Right atrium auricular region (tissue), 2 donors: ENCODE measurements around the gene ZNF576. TPM values are rescaled to one million over a fixed set of nuclear protein-coding genes. Genes with fewer than 3 reads are reported as not detected.

Experiments used
- DNase-seq: peaks from one replicate; pipeline ENCODE4 v3.0.0-alpha.2; 2019; ENCODE audit warnings: low spot score
- H3K27ac ChIP-seq, 2 donors: fragments of 200-600 bp; sonication (generic); 1 replicate in 1 of 2; 2 replicates in 1 of 2; pipeline ENCODE4 v1.5.1; 2016 to 2019
- H3K27me3 ChIP-seq, 2 donors: fragments of 200-600 bp; sonication (generic); one replicate each; pipeline versions ENCODE4 v1.5.1 to v1.6.0; 2017 to 2019
- H3K36me3 ChIP-seq: fragments of 200-600 bp; sonication (generic); one replicate; pipeline ENCODE4 v1.5.1; 2016
- H3K4me1 ChIP-seq, 2 donors: fragments of 200-600 bp; sonication (generic); one replicate each; pipeline versions ENCODE4 v1.5.1 to v1.6.0; 2017 to 2019
- H3K4me3 ChIP-seq, 2 donors: fragments of 200-600 bp; sonication (generic); 1 replicate in 1 of 2; 2 replicates in 1 of 2; pipeline ENCODE4 v1.5.1; 2017 to 2019; ENCODE audit warnings: mild to moderate bottlenecking in 1 of 2, moderate library complexity in 1 of 2
- H3K9me3 ChIP-seq, 2 donors: fragments of 200-600 bp; sonication (generic); one replicate each; pipeline ENCODE4 v1.5.1; 2019
- total RNA-seq, 2 donors: library from RNA; depleted of rRNA; stranded (reverse); fragments of >200 nt; gene quantifications; one replicate each; pipeline ENCODE4 v1.1.0, GENCODE V29; 2016
- TF ChIP-seq, protein P1 (sequence below), 2 donors: fragments of 200-600 bp; sonication (generic); IDR thresholded peaks; one replicate each; pipeline ENCODE4 v1.5.1; 2019; ENCODE audit warnings: antibody characterized with exemption in 2 of 2

The ZNF576 gene
- total RNA-seq, 2 donors from 2014 or later = 8.9 to 16.4 TPM

GRCh38 chr19:43618921-43619261, 22.5 kb downstream of the ZNF576 start:
- Histone ChIP-seq H3K4me1 (peaks cover 0 to 17% of the 10 kb centered on the region in 2 donors), H3K36me3 (peaks cover 2% of the 10 kb centered on the region), H3K9me3 (no peaks in the 10 kb centered on the region), H3K27ac (peak overlapping the region; percentile 94 to 97), H3K4me3 (peak overlapping the region; percentile 86 to 92), H3K27me3 (no peaks in the 10 kb centered on the region)
- DNase-seq = no peak
- TF ChIP-seq, protein P1, sequence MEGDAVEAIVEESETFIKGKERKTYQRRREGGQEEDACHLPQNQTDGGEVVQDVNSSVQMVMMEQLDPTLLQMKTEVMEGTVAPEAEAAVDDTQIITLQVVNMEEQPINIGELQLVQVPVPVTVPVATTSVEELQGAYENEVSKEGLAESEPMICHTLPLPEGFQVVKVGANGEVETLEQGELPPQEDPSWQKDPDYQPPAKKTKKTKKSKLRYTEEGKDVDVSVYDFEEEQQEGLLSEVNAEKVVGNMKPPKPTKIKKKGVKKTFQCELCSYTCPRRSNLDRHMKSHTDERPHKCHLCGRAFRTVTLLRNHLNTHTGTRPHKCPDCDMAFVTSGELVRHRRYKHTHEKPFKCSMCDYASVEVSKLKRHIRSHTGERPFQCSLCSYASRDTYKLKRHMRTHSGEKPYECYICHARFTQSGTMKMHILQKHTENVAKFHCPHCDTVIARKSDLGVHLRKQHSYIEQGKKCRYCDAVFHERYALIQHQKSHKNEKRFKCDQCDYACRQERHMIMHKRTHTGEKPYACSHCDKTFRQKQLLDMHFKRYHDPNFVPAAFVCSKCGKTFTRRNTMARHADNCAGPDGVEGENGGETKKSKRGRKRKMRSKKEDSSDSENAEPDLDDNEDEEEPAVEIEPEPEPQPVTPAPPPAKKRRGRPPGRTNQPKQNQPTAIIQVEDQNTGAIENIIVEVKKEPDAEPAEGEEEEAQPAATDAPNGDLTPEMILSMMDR (IDR thresholded peaks at IDR 0.05) = no peak

DNA sequence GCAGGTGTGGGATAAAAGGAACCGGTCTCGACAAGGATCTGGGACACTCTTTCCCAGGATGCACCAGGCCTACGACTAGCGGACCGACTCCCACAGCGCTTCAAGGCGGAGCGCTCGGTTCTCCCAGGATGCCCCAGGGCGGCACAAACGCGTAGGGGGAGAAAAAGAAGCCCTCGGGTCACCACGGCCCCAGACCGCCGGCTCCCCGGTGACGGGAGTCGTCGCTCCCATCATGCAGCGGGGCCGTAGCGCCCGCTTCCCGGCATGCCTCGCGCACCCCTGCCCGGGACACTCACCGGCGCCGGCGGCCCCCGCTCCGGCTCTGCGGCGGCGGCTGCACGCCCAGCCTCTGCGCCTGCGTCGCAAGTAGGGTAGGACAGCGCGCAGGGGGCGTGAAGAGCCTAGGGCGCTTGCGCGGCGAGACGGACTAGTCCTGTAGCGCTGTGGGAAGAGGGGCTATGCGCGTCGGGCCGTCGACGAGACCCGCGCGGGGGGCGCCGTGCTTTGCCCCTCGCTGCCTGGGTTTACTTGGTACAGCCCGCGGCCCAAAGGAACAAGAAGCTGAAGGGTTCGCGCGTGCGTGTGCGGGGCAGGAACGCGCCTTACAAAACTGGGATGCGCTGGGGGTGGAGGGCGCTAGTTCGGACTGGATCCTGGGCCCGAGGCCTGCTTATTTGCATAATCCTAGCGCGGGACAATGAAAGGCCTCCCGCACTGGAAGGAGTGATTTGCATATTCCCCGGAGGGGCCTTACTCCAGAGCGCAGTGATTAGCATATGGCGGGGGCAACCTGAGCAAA, 23.1 kb downstream of the ZNF576 start, which contains the start of gene ZNF428:
Gene ZNF428 (minus strand): TSS at position 368 of the 799 bp plus-strand sequence. CDS start 5,325 bp downstream, outside the sequence.
- H3K36me3 ChIP-seq = no peaks in the 10 kb centered on the region
- TF ChIP-seq, protein P1 (IDR thresholded peaks at IDR 0.05) = no peak
- peak within 1 kb of the TSS; percentile 86 to 92 for H3K4me3 ChIP-seq
- peaks cover 0 to 17% of the 10 kb centered on the region in 2 donors for H3K4me1 ChIP-seq
- H3K27me3 ChIP-seq = no peaks in the 10 kb centered on the region
- H3K9me3 ChIP-seq = no peaks in the 10 kb centered on the region
- H3K27ac ChIP-seq = peak within 1 kb of the TSS; percentile 94 to 97
- peak; percentile 88 for DNase-seq

- H3K4me1 ChIP-seq = peaks cover 0 to 17% of the 10 kb centered on the region in 2 donors
- no peaks in the 10 kb centered on the region for H3K9me3 ChIP-seq
- H3K36me3 ChIP-seq = no peaks in the 10 kb centered on the region
- H3K4me3 ChIP-seq = peak overlapping the region; percentile 86 to 92
- peak overlapping the region; percentile 94 to 97 for H3K27ac ChIP-seq
- no peaks in the 10 kb centered on the region for H3K27me3 ChIP-seq
- DNase-seq = no peak
- TF ChIP-seq, protein P1 (IDR thresholded peaks at IDR 0.05) = no peak
Observed at GRCh38 chr19:43620061-43621001, 23.9 kb downstream of the ZNF576 start.

DNA sequence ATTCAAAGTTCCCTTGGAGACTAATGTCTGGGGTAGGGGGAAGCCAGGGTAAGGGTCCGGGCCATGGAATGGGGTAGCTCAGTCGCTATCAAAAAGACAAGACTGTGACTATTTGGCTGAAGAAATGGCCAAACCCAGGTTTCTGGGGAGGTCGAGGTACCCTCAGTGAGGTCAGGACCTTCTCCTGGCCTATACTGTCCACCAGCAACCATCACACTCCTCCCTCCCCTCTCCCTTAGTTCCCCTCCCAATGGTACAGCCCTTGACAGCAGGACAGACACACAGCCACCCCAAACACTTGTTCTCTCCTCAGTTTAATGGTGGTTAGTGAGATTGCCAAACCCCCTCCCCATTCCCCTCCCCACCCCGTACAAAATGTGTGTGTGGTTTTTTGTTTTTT, 25.7 kb downstream of the ZNF576 start:
- DNase-seq = no peak
- H3K36me3 ChIP-seq = no peaks in the 10 kb centered on the region
- H3K27me3 ChIP-seq = no peaks in the 10 kb centered on the region
- no peak overlapping the region for H3K27ac ChIP-seq
- TF ChIP-seq, protein P1 (IDR thresholded peaks at IDR 0.05) = no peak
- peaks cover 0 to 17% of the 10 kb centered on the region in 2 donors for H3K4me1 ChIP-seq
- H3K9me3 ChIP-seq = no peaks in the 10 kb centered on the region
- no peak overlapping the region for H3K4me3 ChIP-seq

DNA sequence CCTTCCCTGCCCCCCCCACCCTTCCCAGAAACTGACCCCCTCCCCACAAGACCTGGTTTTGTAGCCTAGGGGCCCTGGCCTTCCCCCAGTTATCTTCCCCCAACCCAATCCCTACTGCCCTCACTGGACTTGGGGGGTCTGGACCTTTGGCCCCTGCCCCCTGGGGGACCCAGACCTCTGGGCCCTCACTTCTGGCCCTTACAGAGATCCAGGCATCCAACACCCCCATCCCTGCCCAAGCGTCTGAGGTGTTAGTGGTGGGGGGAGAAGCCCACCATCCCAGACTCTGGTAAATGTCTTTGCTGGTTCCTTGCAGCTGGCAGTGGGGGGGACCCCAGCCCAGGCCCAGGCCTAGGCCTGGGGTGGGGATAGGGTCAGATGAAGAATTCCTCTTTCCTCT, 26.6 kb downstream of the ZNF576 start:
- DNase-seq = no peak
- peaks cover 0 to 17% of the 10 kb centered on the region in 2 donors for H3K4me1 ChIP-seq

More for the DNA sequence above, 26.6 kb downstream of the ZNF576 start:
- H3K27me3 ChIP-seq = no peaks in the 10 kb centered on the region
- no peaks in the 10 kb centered on the region for H3K36me3 ChIP-seq
- no peaks in the 10 kb centered on the region for H3K9me3 ChIP-seq
- TF ChIP-seq, protein P1 (IDR thresholded peaks at IDR 0.05) = no peak
- H3K27ac ChIP-seq = no peak overlapping the region
- H3K4me3 ChIP-seq = no peak overlapping the region
